GM10266 (cell line): ENCODE data around the gene CAMSAP3.

Experiments
- DNase-seq: peaks from one replicate; pipeline ENCODE4 v3.0.0; 2012; ENCODE audit errors: extremely low spot score
- CTCF ChIP-seq: IDR thresholded peaks from 2 replicates; pipeline ENCODE4 v1.5.1; 2012; ENCODE audit warnings: mild to moderate bottlenecking, low read depth; ENCODE audit not compliant: control insufficient read depth, insufficient read depth; ENCODE audit errors: missing control alignments

The CAMSAP3 gene

GRCh38 chr19:7550987-7551761 lies 44.5 kb upstream of the CAMSAP3 start:
- DNase-seq, result peak; percentile 78
- no peak for TF ChIP-seq CTCF

GRCh38 chr19:7552781-7553180 lies 42.9 kb upstream of the CAMSAP3 start:
- TF ChIP-seq CTCF, result no peak
- DNase-seq, result peak; percentile 65

- TF ChIP-seq CTCF, result no peak
- DNase-seq, result no peak
Measured at GRCh38 chr19:7554565-7554964, 41.1 kb upstream of the CAMSAP3 start.

GRCh38 chr19:7554990-7555864 lies 40.4 kb upstream of the CAMSAP3 start:
- no peak for TF ChIP-seq CTCF

GRCh38 chr19:7556696-7557315 lies 38.9 kb upstream of the CAMSAP3 start:
- DNase-seq, result peak; percentile 15
- no peak for TF ChIP-seq CTCF

More at GRCh38 chr19:7554990-7555864, 40.4 kb upstream of the CAMSAP3 start:
- peak; percentile 64 for DNase-seq

- no peak for TF ChIP-seq CTCF
- DNase-seq, result peak; percentile 11
Measured at GRCh38 chr19:7558667-7559066, 37.0 kb upstream of the CAMSAP3 start.
